ENCODE results near the gene LSM4.
A peak's percentile ranks its signal among the peaks of the same experiment; 100 is the strongest.
"Not testable (repeated sequence)": the region's sequence is repeated elsewhere in the genome, so short reads cannot be mapped to it uniquely, and the experiment has no call there.

LSM4 gene

GRCh38 chr19:18332917-18333530, 10.1 kb upstream of the LSM4 start:
- TF ChIP-seq CTCF (IDR thresholded peaks at IDR 0.05; ENCODE audit: extremely low read depth, insufficient read depth, missing control alignments), result no peak
- no peak for DNase-seq (ENCODE audit: low spot score)
- in situ Hi-C loops (cut with MboI; ENCODE audit: low pct_unique_long_range_greater_than_20kb, low sequenced_read_pairs, unreplicated experiment), result no loop called here

GRCh38 chr19:18330868-18331267, 8.0 kb upstream of the LSM4 start:
- no peak for TF ChIP-seq CTCF (IDR thresholded peaks at IDR 0.05; ENCODE audit: extremely low read depth, insufficient read depth, missing control alignments)
- in situ Hi-C loops (cut with MboI; ENCODE audit: low pct_unique_long_range_greater_than_20kb, low sequenced_read_pairs, unreplicated experiment), result no loop called here

GRCh38 chr19:18329035-18329376, 6.1 kb upstream of the LSM4 start:
- no peak for TF ChIP-seq CTCF (IDR thresholded peaks at IDR 0.05; ENCODE audit: extremely low read depth, insufficient read depth, missing control alignments)
- DNase-seq (ENCODE audit: low spot score), result no peak
- in situ Hi-C loops (cut with MboI; ENCODE audit: low pct_unique_long_range_greater_than_20kb, low sequenced_read_pairs, unreplicated experiment), result no loop called here

More at GRCh38 chr19:18330868-18331267, 8.0 kb upstream of the LSM4 start:
- DNase-seq (ENCODE audit: low spot score), result no peak

- TF ChIP-seq CTCF (IDR thresholded peaks at IDR 0.05; ENCODE audit: extremely low read depth, insufficient read depth, missing control alignments), result peak; percentile 81
- in situ Hi-C loops (cut with MboI; ENCODE audit: low pct_unique_long_range_greater_than_20kb, low sequenced_read_pairs, unreplicated experiment), result no loop called here
- DNase-seq (ENCODE audit: low spot score), result peak; percentile 96
These were observed 5.6 kb upstream of the LSM4 start for GRCh38 chr19:18328340-18329034.

- in situ Hi-C loops (cut with MboI; ENCODE audit: low pct_unique_long_range_greater_than_20kb, low sequenced_read_pairs, unreplicated experiment), result no loop called here
- DNase-seq (ENCODE audit: low spot score), result no peak
- no peak for TF ChIP-seq CTCF (IDR thresholded peaks at IDR 0.05; ENCODE audit: extremely low read depth, insufficient read depth, missing control alignments)
These were observed 3.9 kb upstream of the LSM4 start for GRCh38 chr19:18326772-18327171.

- DNase-seq (ENCODE audit: low spot score), result not testable (repeated sequence)
- in situ Hi-C loops (cut with MboI; ENCODE audit: low pct_unique_long_range_greater_than_20kb, low sequenced_read_pairs, unreplicated experiment), result loop anchor here (5.0 kb wide), 1 partner anchor 47 kb away; no protein-coding TSS in a partner anchor
These were observed 1.5 kb upstream of the LSM4 start for GRCh38 chr19:18324373-18324731.

- peak; percentile 36 for TF ChIP-seq CTCF (IDR thresholded peaks at IDR 0.05; ENCODE audit: extremely low read depth, insufficient read depth, missing control alignments)
- in situ Hi-C loops (cut with MboI; ENCODE audit: low pct_unique_long_range_greater_than_20kb, low sequenced_read_pairs, unreplicated experiment), result loop anchor here (5.0 kb wide), 1 partner anchor 45 kb away; no protein-coding TSS in a partner anchor
- DNase-seq (ENCODE audit: low spot score), result peak; percentile 64
These were observed 538 bp downstream of the LSM4 start for GRCh38 chr19:18322318-18322758.

Measured in GM13977 (cell line).